ENCODE data around the gene HDGFL3. TPM values are rescaled to one million over a fixed set of nuclear protein-coding genes. Genes with fewer than 3 reads are reported as not detected.
"Not testable (repeated sequence)": the region's sequence is repeated elsewhere in the genome, so short reads cannot be mapped to it uniquely, and the experiment has no call there.

The HDGFL3 gene
- total and polyA plus RNA-seq, 2 donors (not counting 3 experiments of a cell fraction or from before 2014, with no cell fraction given) = 20.2 to 155 TPM

GRCh38 chr15:83091965-83092308 lies 115.7 kb downstream of the HDGFL3 start:
- POLR2A ChIA-PET; H4K20me1 ChIP-seq (replicated peaks; ENCODE audit: control insufficient read depth, extremely low read depth, insufficient read depth, low read length); FAIRE-seq; H3K79me2 ChIP-seq (ENCODE audit: control insufficient read depth, insufficient read depth, low read length); H3K9me3 ChIP-seq (replicated peaks; ENCODE audit: control insufficient read depth, insufficient read depth, low read length); H3K4me3 ChIP-seq (replicated peaks in 1 of 3; ENCODE audit: insufficient read depth in 1 of 3, low read depth in 1 of 3, low read length in 3 of 3); H3K27me3 ChIP-seq (ENCODE audit: control insufficient read depth in 2 of 2, insufficient read depth in 2 of 2, low read length in 2 of 2); DNase-seq (ENCODE audit: low read depth, low spot score); H3K36me3 ChIP-seq (ENCODE audit: control insufficient read depth in 2 of 2, extremely low read depth in 1 of 2, insufficient read depth in 2 of 2, low read length in 2 of 2); H3K9me1 ChIP-seq (replicated peaks; ENCODE audit: control insufficient read depth, extremely low read depth, insufficient read depth, low read length); dilution Hi-C loops (cut with MboI; ENCODE audit: extremely low pct_ligation_motif_present, low sequenced_read_pairs): not testable (repeated sequence)
- peak overlapping the region; percentile 53 for H3K9ac ChIP-seq (replicated peaks; ENCODE audit: extremely low read depth, insufficient read depth, low read length)
- peak overlapping the region; percentile 56 for H2AFZ ChIP-seq (ENCODE audit: low read depth, low read length)
- CTCF ChIA-PET = interaction anchor here (0.7 to 1.8 kb wide), 3 partner anchors 17 to 81 kb away, joined by 3 to 5 read pairs (median 3); partner anchors contain the start of gene C15orf40
- TSS peak; percentile 76 for BruUV-seq (replicated peaks)
- H3K27ac ChIP-seq (ENCODE audit: insufficient read depth, low read depth, low read length) = peak overlapping the region; percentile 93
- peak overlapping the region; percentile 65 for H3K4me2 ChIP-seq (ENCODE audit: insufficient read depth, low read length)
- intact Hi-C loops (cut with micrococcal nuclease) = loop anchor here (1.0 kb wide), 4 partner anchors 16 to 81 kb away; partner anchors contain the start of genes BTBD1 and C15orf40
- peaks cover 12% of the 10 kb centered on the region for H3K4me1 ChIP-seq (ENCODE audit: control insufficient read depth, extremely low read depth, insufficient read depth, low read length)

GRCh38 chr15:83090465-83090864 lies 117.2 kb downstream of the HDGFL3 start:
- H3K4me3 ChIP-seq (replicated peaks in 1 of 3; ENCODE audit: insufficient read depth in 1 of 3, low read depth in 1 of 3, low read length in 3 of 3) = no peak overlapping the region
- no peaks in the 10 kb centered on the region for H4K20me1 ChIP-seq (replicated peaks; ENCODE audit: control insufficient read depth, extremely low read depth, insufficient read depth, low read length)
- BruUV-seq (replicated peaks) = no TSS peak
- no peak overlapping the region for H2AFZ ChIP-seq (ENCODE audit: low read depth, low read length)
- no peaks in the 10 kb centered on the region for H3K9me1 ChIP-seq (replicated peaks; ENCODE audit: control insufficient read depth, extremely low read depth, insufficient read depth, low read length)
- POLR2A ChIA-PET = no interaction called here
- H3K27ac ChIP-seq (ENCODE audit: insufficient read depth, low read depth, low read length) = no peak overlapping the region
- H3K4me2 ChIP-seq (ENCODE audit: insufficient read depth, low read length) = no peak overlapping the region
- FAIRE-seq (no peak), DNase-seq (ENCODE audit: low read depth, low spot score) (no peak)
- peaks cover 12% of the 10 kb centered on the region for H3K4me1 ChIP-seq (ENCODE audit: control insufficient read depth, extremely low read depth, insufficient read depth, low read length)
- no peaks in the 10 kb centered on the region for H3K36me3 ChIP-seq (ENCODE audit: control insufficient read depth in 2 of 2, extremely low read depth in 1 of 2, insufficient read depth in 2 of 2, low read length in 2 of 2)
- no peaks in the 10 kb centered on the region for H3K27me3 ChIP-seq (ENCODE audit: control insufficient read depth in 2 of 2, insufficient read depth in 2 of 2, low read length in 2 of 2)
- TF ChIP-seq FOS (IDR thresholded peaks at IDR 0.05; ENCODE audit: borderline replicate concordance, insufficient read depth, low read length) (no peak), CTCF (IDR thresholded peaks at IDR 0.05; ENCODE audit: extremely low read depth in 1 of 2, insufficient read depth in 1 of 2, low read depth in 1 of 2, low read length in 2 of 2) (no peak), EZH2 (IDR thresholded peaks at IDR 0.05; ENCODE audit: borderline replicate concordance, low read depth, low read length, severe bottlenecking) (no peak), POLR2AphosphoS5 (IDR thresholded peaks at IDR 0.05; ENCODE audit: insufficient read depth, low read depth, low read length) (no peak), JUN (IDR thresholded peaks at IDR 0.05; ENCODE audit: borderline replicate concordance, insufficient read depth, insufficient read length, low read depth) (no peak), MAX (IDR thresholded peaks at IDR 0.05; ENCODE audit: insufficient read depth, insufficient read length) (no peak), POLR2A (IDR thresholded peaks at IDR 0.05; ENCODE audit: low read depth, low read length) (no peak), GATA2 (IDR thresholded peaks at IDR 0.05; ENCODE audit: insufficient read depth, insufficient read length, low read depth, low read length) (no peak), MYC (IDR thresholded peaks at IDR 0.05; ENCODE audit: low read depth, low read length) (no peak)
- no peak overlapping the region for H3K9ac ChIP-seq (replicated peaks; ENCODE audit: extremely low read depth, insufficient read depth, low read length)
- intact Hi-C loops (cut with micrococcal nuclease) (no loop called here), dilution Hi-C loops (cut with MboI; ENCODE audit: extremely low pct_ligation_motif_present, low sequenced_read_pairs) (no loop called here)
- CTCF ChIA-PET = interaction anchor here (1.4 kb wide), 1 partner anchor 18 kb away, joined by 3 read pairs; no protein-coding TSS in a partner anchor
- H3K79me2 ChIP-seq (ENCODE audit: control insufficient read depth, insufficient read depth, low read length) = no peaks in the 10 kb centered on the region
- no peaks in the 10 kb centered on the region for H3K9me3 ChIP-seq (replicated peaks; ENCODE audit: control insufficient read depth, insufficient read depth, low read length)

All from endothelial cell of umbilical vein (primary cell).